Colonic mucosa (tissue), 4 donors: ENCODE data around the gene ZNF784. TPM values are rescaled to one million over a fixed set of nuclear protein-coding genes. Genes with fewer than 3 reads are reported as not detected.

Source experiments
- DNase-seq: peaks from one replicate; pipeline ENCODE4 v3.0.0-alpha.2; 2020
- H3K27ac ChIP-seq: fragments of 200-600 bp; one replicate; pipeline ENCODE4 v1.8.0; 2021
- H3K27me3 ChIP-seq: fragments of 200-600 bp; one replicate; pipeline ENCODE4 v1.8.0; 2021
- H3K36me3 ChIP-seq: fragments of 200-600 bp; one replicate; pipeline ENCODE4 v1.8.0; 2021
- H3K4me1 ChIP-seq: fragments of 200-600 bp; one replicate; pipeline ENCODE4 v1.8.0; 2021; ENCODE audit warnings: mild to moderate bottlenecking
- H3K4me3 ChIP-seq: fragments of 200-600 bp; one replicate; pipeline ENCODE4 v1.8.0; 2021
- H3K9ac ChIP-seq, 2 donors: one replicate each; pipeline ENCODE4 v1.7.0; 2013; ENCODE audit warnings: control low read depth in 2 of 2, low read depth in 2 of 2, low read length in 2 of 2
- H3K9me3 ChIP-seq: fragments of 200-600 bp; one replicate; pipeline ENCODE4 v1.8.0; 2021
- intact Hi-C: fragments of 100-400 bp; cut with DNase I; formaldehyde crosslinking; loops from one replicate; pipeline ENCODE4 v1.14.1; 2022
- total RNA-seq, 2 donors: library from RNA; stranded (reverse); fragmentation: NEBNext Ultra II Directional in 1 of 2; extraction: Animal tissue kit (Norgen Biotek cat#: 25700) in 1 of 2; gene quantifications; one replicate each; pipeline ENCODE4 v1.2.1, GENCODE V29; 2021
- TF ChIP-seq, protein P1 (sequence below): fragments of 200-600 bp; IDR thresholded peaks from one replicate; pipeline ENCODE4 v1.8.0; 2022; ENCODE audit warnings: antibody characterized with exemption, mild to moderate bottlenecking
- donor health status: healthy.
- donor health status: DM: no; HTN: no; CAD: no.
- donor health status: DM: no; HTN: no; CAD: no.

The ZNF784 gene
- total RNA-seq, 2 donors from 2014 or later: 9.9 to 10.2 TPM

DNA sequence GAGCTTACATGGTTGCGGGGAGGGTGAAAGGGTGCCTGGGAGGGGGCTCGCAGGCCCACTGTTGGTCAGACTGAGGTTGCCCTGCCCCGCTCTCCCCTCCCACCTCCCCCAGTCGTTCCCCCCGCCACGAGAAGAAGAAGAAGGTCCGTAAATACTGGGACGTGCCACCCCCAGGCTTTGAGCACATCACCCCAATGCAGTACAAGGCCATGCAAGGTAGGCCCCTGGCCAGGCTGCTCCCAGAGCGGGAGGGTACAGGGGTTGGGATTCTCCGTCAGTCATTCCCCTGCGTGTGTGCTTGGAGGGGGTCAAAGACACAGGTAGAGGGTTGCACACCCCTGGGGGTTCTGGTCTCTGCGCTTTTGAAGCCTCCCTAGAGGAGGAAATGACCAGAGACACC lies 36.0 kb upstream of the ZNF784 start:
- intact Hi-C loops: no loop called here
- Histone ChIP-seq H3K27ac (no peak overlapping the region), H3K4me3 (no peak overlapping the region), H3K27me3 (no peaks in the 10 kb centered on the region), H3K9ac (no peak overlapping the region), H3K4me1 (peaks cover 21% of the 10 kb centered on the region), H3K36me3 (peaks cover 19% of the 10 kb centered on the region), H3K9me3 (no peaks in the 10 kb centered on the region)
- TF ChIP-seq, protein P1, sequence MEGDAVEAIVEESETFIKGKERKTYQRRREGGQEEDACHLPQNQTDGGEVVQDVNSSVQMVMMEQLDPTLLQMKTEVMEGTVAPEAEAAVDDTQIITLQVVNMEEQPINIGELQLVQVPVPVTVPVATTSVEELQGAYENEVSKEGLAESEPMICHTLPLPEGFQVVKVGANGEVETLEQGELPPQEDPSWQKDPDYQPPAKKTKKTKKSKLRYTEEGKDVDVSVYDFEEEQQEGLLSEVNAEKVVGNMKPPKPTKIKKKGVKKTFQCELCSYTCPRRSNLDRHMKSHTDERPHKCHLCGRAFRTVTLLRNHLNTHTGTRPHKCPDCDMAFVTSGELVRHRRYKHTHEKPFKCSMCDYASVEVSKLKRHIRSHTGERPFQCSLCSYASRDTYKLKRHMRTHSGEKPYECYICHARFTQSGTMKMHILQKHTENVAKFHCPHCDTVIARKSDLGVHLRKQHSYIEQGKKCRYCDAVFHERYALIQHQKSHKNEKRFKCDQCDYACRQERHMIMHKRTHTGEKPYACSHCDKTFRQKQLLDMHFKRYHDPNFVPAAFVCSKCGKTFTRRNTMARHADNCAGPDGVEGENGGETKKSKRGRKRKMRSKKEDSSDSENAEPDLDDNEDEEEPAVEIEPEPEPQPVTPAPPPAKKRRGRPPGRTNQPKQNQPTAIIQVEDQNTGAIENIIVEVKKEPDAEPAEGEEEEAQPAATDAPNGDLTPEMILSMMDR: no peak
- no peak for DNase-seq

DNA sequence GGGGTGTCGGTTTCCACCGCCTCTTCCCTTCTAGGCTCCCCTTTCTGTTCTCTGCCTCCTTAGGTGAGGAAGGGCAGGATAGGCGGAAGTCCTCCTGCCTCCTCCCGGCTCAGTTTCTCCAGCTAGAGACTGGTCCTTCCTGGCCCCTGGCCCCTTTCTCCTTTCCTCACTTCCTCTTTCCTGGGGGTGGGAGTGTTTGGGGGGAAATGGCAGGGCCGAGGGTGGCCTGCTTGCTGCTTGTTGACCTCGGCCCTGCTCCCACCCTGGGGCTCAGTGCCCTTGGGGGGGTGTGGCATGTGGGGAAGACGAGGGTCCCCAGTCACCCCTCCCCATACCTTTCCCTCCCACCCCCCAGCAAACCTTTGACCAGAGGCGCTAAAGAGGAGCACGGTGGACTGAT lies 35.5 kb upstream of the ZNF784 start:
- no peak overlapping the region for H3K9ac ChIP-seq
- no peaks in the 10 kb centered on the region for H3K9me3 ChIP-seq
- no peaks in the 10 kb centered on the region for H3K27me3 ChIP-seq
- peaks cover 21% of the 10 kb centered on the region for H3K4me1 ChIP-seq
- peaks cover 19% of the 10 kb centered on the region for H3K36me3 ChIP-seq
- no peak overlapping the region for H3K27ac ChIP-seq
- TF ChIP-seq, protein P1: no peak
- intact Hi-C loops: no loop called here
- H3K4me3 ChIP-seq: no peak overlapping the region
- no peak for DNase-seq

DNA sequence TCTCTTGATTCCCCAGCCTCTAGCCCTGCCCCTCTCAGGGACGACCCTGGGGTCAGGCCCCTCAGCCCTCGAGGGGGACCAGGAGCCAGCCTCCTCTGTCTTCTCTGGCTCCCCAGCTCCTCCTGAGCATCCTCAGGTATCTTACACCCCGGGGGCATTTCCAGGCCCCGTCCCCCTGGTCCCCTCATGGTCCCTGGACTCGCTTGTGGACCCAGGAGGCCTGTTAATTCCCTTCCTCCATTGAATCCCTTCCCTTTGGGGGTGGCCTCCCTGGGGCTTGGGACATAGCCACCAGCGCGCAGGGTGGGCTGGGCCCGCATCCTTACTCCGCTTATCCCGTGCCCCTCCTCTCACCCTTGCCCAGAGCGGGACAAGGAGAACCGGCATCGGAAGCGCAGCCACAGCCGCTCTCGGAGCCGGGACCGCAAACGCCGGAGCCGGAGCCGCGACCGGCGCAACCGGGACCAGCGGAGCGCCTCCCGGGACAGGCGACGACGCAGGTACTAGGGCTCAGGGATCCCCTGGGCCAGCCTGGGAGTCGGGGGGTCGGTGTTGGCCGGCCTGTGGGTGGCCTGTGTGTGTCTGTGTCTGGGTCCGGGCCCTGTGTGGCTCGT lies 34.6 kb upstream of the ZNF784 start:
- no peak for DNase-seq
- no peak overlapping the region for H3K27ac ChIP-seq
- H3K9ac ChIP-seq: no peak overlapping the region
- no peaks in the 10 kb centered on the region for H3K27me3 ChIP-seq
- intact Hi-C loops: no loop called here
- H3K9me3 ChIP-seq: no peaks in the 10 kb centered on the region
- H3K4me3 ChIP-seq: no peak overlapping the region
- H3K36me3 ChIP-seq: peaks cover 18% of the 10 kb centered on the region
- TF ChIP-seq, protein P1: no peak
- peaks cover 21% of the 10 kb centered on the region for H3K4me1 ChIP-seq

DNA sequence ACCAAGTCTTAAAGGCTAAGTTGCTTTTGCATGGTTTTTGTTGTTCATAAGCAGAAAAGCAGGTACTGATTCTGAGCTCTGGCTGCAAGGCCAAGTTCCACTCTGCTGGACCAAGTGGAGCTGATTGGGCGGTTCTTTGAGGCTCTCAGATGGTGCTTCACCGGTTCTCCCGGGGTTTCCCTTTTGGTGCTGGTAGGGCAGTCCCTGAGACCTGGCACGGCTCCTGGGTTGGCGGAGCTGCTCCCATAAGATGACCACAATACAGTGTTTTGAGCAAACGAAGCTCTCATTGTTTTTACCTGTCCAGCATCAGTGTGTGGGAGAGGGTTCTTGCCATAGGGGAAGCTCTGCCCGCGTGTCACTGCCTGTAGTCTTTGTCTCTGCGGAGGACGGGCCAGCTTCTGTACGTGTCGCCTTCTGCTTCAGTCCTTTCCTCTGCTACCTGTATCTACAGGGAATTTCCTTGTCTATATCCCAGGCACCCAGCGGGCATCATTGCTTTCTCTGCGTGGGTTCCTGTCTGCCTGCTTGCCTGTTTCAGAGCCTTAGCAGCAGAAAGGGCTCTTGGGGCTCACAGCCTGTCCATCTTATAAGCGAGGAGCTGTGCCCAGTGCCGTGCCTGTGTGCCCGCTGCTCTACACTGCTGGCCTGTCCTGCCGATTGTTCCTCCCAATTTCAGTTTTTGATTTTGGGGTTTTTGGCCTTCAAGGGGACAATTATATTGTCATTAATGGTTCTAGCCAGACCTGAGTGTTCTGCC lies 32.8 kb upstream of the ZNF784 start:
- Histone ChIP-seq H3K36me3 (peaks cover 10% of the 10 kb centered on the region), H3K27me3 (no peaks in the 10 kb centered on the region), H3K9me3 (no peaks in the 10 kb centered on the region), H3K4me3 (peak overlapping the region; percentile 82), H3K4me1 (peaks cover 21% of the 10 kb centered on the region), H3K9ac (peak overlapping the region; percentile 47 to 80), H3K27ac (no peak overlapping the region)
- intact Hi-C loops: no loop called here
- no peak for DNase-seq
- TF ChIP-seq, protein P1: no peak

DNA sequence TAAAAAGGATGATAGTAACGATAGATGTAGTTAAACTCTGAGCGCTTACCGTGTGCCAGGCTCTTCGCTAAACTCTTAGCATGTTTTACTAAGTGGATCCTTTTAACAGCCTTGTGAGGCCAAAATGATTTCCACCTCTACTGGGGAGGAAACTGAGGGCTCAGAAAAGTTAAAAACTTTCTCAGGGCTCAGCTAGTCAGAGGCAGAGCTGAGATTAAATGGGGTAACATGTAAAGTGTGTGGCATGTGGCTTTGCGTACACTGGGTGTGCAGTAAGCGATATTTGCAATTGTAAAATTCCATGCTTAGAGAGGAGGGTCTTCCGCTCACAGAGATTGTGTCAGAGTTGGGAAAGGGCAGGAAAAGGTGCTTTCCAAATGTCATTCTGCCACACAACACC lies 32.2 kb upstream of the ZNF784 start:
- TF ChIP-seq, protein P1: no peak
- Histone ChIP-seq H3K9ac (peak overlapping the region; percentile 16 to 80), H3K27me3 (no peaks in the 10 kb centered on the region), H3K27ac (no peak overlapping the region), H3K4me1 (peaks cover 21% of the 10 kb centered on the region), H3K9me3 (no peaks in the 10 kb centered on the region), H3K36me3 (peaks cover 10% of the 10 kb centered on the region), H3K4me3 (peak overlapping the region; percentile 82)
- DNase-seq: no peak
- intact Hi-C loops: no loop called here
